Upper lobe of left lung (tissue), 6 donors: Measurements from ENCODE around the gene PNLIPRP2. TPM values are rescaled to one million over a fixed set of nuclear protein-coding genes. Genes with fewer than 3 reads are reported as not detected.
A peak's percentile ranks its signal among the peaks of the same experiment; 100 is the strongest.

Source experiments
- ATAC-seq, 2 donors: fragments of 200-7000 bp; cut with Tn5 transposase; one replicate each; pipeline ENCODE4 v1.9.1; 2022; ENCODE audit warnings: mild to moderate bottlenecking in 2 of 2, moderate library complexity in 2 of 2; ENCODE audit not compliant: low FRiP score in 2 of 2
- DNase-seq, 2 donors: peaks; one replicate each; pipeline ENCODE4 v3.0.0-alpha.2; 2019 to 2020
- H3K27ac ChIP-seq, 4 donors: fragments of 200-600 bp; sonication (generic); one replicate each; pipeline ENCODE4 v1.5.1; 2016 to 2019
- H3K27me3 ChIP-seq, 4 donors: fragments of 200-600 bp; sonication (generic); one replicate each; pipeline ENCODE4 v1.5.1; 2017 to 2019
- H3K36me3 ChIP-seq, 4 donors: fragments of 200-600 bp; sonication (generic); one replicate each; pipeline ENCODE4 v1.5.1; 2016 to 2019
- H3K4me1 ChIP-seq, 4 donors: fragments of 200-600 bp; sonication (generic); one replicate each; pipeline ENCODE4 v1.5.1; 2018 to 2019
- H3K4me3 ChIP-seq, 4 donors: fragments of 200-600 bp; sonication (generic); one replicate each; pipeline ENCODE4 v1.5.1; 2017 to 2019; ENCODE audit warnings: mild to moderate bottlenecking in 2 of 4, moderate library complexity in 1 of 4
- H3K9me3 ChIP-seq, 4 donors: fragments of 200-600 bp; sonication (generic); one replicate each; pipeline ENCODE4 v1.5.1; 2018 to 2019
- CTCF ChIP-seq, 6 experiments: fragments of 450-650 bp in 4 of 6; fragments of 200-600 bp in 2 of 6; sonication (generic) in 2 of 6; IDR thresholded peaks; one replicate each; pipeline ENCODE4 v1.5.1; 2016 to 2019; ENCODE audit warnings: antibody characterized with exemption in 6 of 6
- EP300 ChIP-seq, 4 donors: sonication (generic); formaldehyde crosslinking; IDR thresholded peaks; one replicate each; pipeline ENCODE4 v1.5.1; 2017; ENCODE audit warnings: antibody characterized with exemption in 4 of 4, control low read depth in 2 of 4
- POLR2A ChIP-seq, 4 donors: fragments of 450-650 bp; IDR thresholded peaks; one replicate each; pipeline ENCODE4 v1.5.1; 2016 to 2017; ENCODE audit warnings: antibody characterized with exemption in 4 of 4, mild to moderate bottlenecking in 2 of 4
- POLR2AphosphoS5 ChIP-seq, 2 donors: sonication (generic); formaldehyde crosslinking; IDR thresholded peaks; one replicate each; pipeline ENCODE4 v1.5.1; 2017; ENCODE audit warnings: antibody characterized with exemption in 2 of 2
- WGBS, 2 donors: methylation state at CpG; one replicate each; pipeline ENCODE4 v1.1.5; 2017 to 2018; 5-methylcytosine and 5-hydroxymethylcytosine counted together
- total RNA-seq, 6 donors: library from RNA; depleted of rRNA in 4 of 6; stranded (reverse); fragments of >200 nt in 4 of 6; gene quantifications; one replicate each; pipeline versions ENCODE4 v1.1.0 to v1.2.1, GENCODE V29; 2016 to 2021
- donor health status: DM: no; HTN: no; CAD: no; lungs with moderate emphysema.
- donor health status: DM: no; HTN: yes; CAD: no; lungs with severe emphysema.

The PNLIPRP2 gene
- under 1 TPM in 2 of 6 donors, not detected in 4; 0.49 to 0.88 TPM for total RNA-seq

DNA sequence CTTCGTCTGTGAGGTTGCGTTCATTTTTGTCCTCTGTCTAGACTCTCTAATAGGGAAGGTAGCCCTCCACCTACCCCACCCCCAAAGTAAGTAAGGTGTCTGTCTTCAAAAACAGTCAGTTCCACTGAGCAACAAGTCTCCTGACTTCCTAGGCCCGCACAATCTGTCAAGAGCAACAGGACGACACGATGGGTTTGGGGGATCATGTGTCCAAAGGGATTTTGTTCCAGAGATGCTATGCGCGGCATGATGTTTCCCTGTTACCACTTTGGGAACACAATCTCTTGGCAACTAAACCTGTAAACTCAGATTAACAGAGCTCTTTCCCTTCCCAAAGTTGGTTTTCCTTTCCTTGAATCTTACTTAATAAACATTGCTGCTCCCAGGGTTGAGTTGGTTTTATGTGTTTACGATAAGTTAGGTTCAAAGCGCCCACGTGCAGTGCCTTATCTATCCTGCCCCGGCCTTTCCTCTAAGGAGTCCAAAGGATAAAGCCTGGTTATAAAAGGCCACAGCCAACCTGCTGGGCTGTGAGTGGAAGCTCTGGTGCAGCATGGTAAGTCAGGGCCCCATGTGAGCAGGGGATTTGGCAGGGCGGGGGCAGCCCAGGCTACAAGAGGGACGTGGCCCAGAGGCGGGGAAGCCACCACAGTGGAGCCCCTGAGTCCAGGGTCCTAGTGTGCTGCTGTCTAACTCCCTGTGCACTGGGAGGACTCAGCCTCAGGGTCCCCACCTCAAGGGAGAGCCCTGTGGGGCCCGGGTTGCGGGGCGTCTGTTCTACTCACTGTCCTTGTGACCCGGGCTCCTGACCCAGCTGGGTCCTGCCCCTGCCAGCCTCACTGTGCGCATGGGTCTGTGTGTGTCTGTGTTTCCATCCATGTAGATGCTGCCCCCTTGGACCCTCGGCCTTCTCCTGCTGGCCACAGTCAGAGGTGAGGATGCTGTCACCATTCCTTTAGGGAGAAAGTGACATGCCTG lies at the start of gene PNLIPRP2:
PNLIPRP2 (plus strand) TSS at position 531 of the 978 bp plus-strand sequence.
- Histone ChIP-seq H3K9me3 (no peaks in the 10 kb centered on the region), H3K27me3 (no peaks in the 10 kb centered on the region), H3K27ac (no peak within 1 kb of the TSS), H3K4me3 (no peak within 1 kb of the TSS), H3K4me1 (no peaks in the 10 kb centered on the region), H3K36me3 (no peaks in the 10 kb centered on the region)
- TF ChIP-seq POLR2A (IDR thresholded peaks at IDR 0.05) (no peak), CTCF (IDR thresholded peaks at IDR 0.05) (no peak), EP300 (IDR thresholded peaks at IDR 0.05) (no peak), POLR2AphosphoS5 (IDR thresholded peaks at IDR 0.05) (no peak)
- DNase-seq (peak in 1 of 2 donors; percentile 64), ATAC-seq (peak in 1 of 2 donors; percentile 31)
- 73 to 80% methylated on average over 15 to 20 of the region's 20 CpGs for WGBS, 2 donors

GRCh38 chr10:116574797-116575196 lies 46.0 kb upstream of the PNLIPRP2 start:
- H3K27ac ChIP-seq: no peak overlapping the region
- H3K36me3 ChIP-seq: no peaks in the 10 kb centered on the region
- DNase-seq: no peak
- H3K4me1 ChIP-seq: no peaks in the 10 kb centered on the region
- ATAC-seq: no peak
- H3K9me3 ChIP-seq: no peaks in the 10 kb centered on the region
- TF ChIP-seq CTCF (IDR thresholded peaks at IDR 0.05) (no peak), EP300 (IDR thresholded peaks at IDR 0.05) (no peak), POLR2AphosphoS5 (IDR thresholded peaks at IDR 0.05) (no peak), POLR2A (IDR thresholded peaks at IDR 0.05) (no peak)
- WGBS, 2 donors: 88 to 91% methylated on average over 3 of the region's 3 CpGs
- no peaks in the 10 kb centered on the region for H3K27me3 ChIP-seq
- no peak overlapping the region for H3K4me3 ChIP-seq

DNA sequence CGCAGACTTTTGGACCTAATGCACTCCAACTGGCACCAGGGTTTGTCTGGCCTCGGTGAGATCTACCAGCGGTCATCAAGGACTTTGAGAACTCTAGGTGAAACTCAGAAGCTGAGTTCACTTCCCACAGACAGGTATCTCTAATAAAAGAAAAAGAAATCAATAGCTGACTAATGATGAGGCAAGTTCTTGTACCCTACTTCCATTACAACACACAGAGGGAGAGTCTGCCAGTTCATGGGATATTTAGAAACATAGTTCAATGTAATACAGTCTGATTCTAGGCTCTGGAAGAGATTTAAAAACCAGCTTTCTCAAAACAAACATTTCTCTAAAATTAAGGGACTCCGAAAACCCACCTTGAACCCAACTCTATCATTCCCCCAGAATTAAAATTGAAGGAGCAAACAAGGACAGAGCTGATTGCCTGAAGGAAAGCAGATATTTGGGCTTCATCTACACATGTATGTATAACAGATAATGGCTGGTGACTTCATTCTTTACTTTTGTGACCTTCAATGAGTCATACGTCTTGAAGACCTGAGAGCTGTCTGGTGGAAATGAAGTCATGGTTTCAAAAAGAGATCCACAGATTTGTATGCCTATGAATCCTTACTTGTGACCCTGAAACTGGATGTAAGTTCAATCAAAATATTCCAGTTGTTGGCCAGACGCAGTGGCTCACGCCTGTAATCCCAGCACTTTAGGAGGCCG lies 32.7 kb upstream of the PNLIPRP2 start:
- Histone ChIP-seq H3K27me3 (no peaks in the 10 kb centered on the region), H3K36me3 (no peaks in the 10 kb centered on the region), H3K9me3 (no peaks in the 10 kb centered on the region), H3K27ac (no peak overlapping the region), H3K4me3 (no peak overlapping the region), H3K4me1 (peaks cover 0 to 6% (median 0%) of the 10 kb centered on the region in 4 donors)
- DNase-seq (no peak), ATAC-seq (no peak)
- TF ChIP-seq POLR2A (IDR thresholded peaks at IDR 0.05) (no peak), CTCF (IDR thresholded peaks at IDR 0.05) (no peak), EP300 (IDR thresholded peaks at IDR 0.05) (no peak), POLR2AphosphoS5 (IDR thresholded peaks at IDR 0.05) (no peak)
- 82 to 90% methylated on average over 8 of the region's 8 CpGs for WGBS, 2 donors

DNA sequence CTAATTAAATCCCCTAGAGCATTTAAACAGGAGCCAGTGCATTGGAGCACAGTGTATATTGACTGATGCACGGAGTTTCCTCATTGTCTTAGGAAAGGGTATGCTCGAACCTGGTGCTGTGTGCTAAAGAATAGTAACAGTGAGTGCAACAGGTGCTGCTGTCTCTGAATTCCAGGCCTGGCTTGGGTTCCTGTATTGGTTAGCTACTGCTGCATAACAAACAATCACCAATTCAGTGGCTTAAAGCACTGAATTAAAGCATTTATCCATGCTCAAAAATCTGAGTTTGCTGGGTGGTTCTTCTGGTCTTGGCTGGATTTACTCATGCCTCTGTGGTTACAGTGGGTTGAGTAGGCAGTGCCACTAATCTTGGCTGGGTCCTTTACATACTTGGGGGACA lies 31.8 kb upstream of the PNLIPRP2 start:
- H3K4me3 ChIP-seq: no peak overlapping the region
- H3K4me1 ChIP-seq: peaks cover 0 to 6% (median 0%) of the 10 kb centered on the region in 4 donors
- ATAC-seq (no peak), DNase-seq (no peak)
- no peaks in the 10 kb centered on the region for H3K9me3 ChIP-seq
- no peak overlapping the region for H3K27ac ChIP-seq
- 72 to 91% methylated on average over 2 of the region's 2 CpGs for WGBS, 2 donors
- no peaks in the 10 kb centered on the region for H3K36me3 ChIP-seq
- TF ChIP-seq POLR2AphosphoS5 (IDR thresholded peaks at IDR 0.05): no peak
- no peaks in the 10 kb centered on the region for H3K27me3 ChIP-seq

GRCh38 chr10:116589926-116590325 lies 30.8 kb upstream of the PNLIPRP2 start:
- H3K9me3 ChIP-seq: no peaks in the 10 kb centered on the region
- DNase-seq (peak in 1 of 2 donors; percentile 70), ATAC-seq (peak; percentile 27 to 85)
- 60 to 63% methylated on average over 2 of the region's 2 CpGs for WGBS, 2 donors
- no peak overlapping the region for H3K27ac ChIP-seq
- peaks cover 0 to 6% (median 0%) of the 10 kb centered on the region in 4 donors for H3K4me1 ChIP-seq
- TF ChIP-seq EP300 (IDR thresholded peaks at IDR 0.05) (peak in 1 of 4 donors; percentile 36), POLR2A (IDR thresholded peaks at IDR 0.05) (no peak)
- no peaks in the 10 kb centered on the region for H3K36me3 ChIP-seq
- no peaks in the 10 kb centered on the region for H3K27me3 ChIP-seq
- no peak overlapping the region for H3K4me3 ChIP-seq
